ENCODE data around the gene ZFAND4.

GRCh38 chr10:45569471-45569870 is 103.1 kb downstream of the ZFAND4 start:
- TF ChIP-seq CTCF (IDR thresholded peaks at IDR 0.05) = no peak
- no peak for TF ChIP-seq POLR2AphosphoS5 (IDR thresholded peaks at IDR 0.05)
- TF ChIP-seq EP300 (IDR thresholded peaks at IDR 0.05) = no peak
- TF ChIP-seq POLR2A (IDR thresholded peaks at IDR 0.05) = no peak

Measured in suprapubic skin (tissue), 4 donors.